GM20431 (cell line): ENCODE data around the gene PCF11.
"Not testable (repeated sequence)": the region's sequence is repeated elsewhere in the genome, so short reads cannot be mapped to it uniquely, and the experiment has no call there.

ENCODE experiments used
- in situ Hi-C: fragments of 300-500 bp; cut with MseI, MboI; formaldehyde crosslinking; loops from one replicate; pipeline ENCODE4 v1.15.0; 2020; ENCODE audit warnings: low sequenced_read_pairs; ENCODE audit not compliant: unreplicated experiment

Gene PCF11

GRCh38 chr11:83187465-83187864, 30.5 kb downstream of the PCF11 start:
- in situ Hi-C loops, result no loop called here

GRCh38 chr11:83191491-83191890, 34.6 kb downstream of the PCF11 start:
- in situ Hi-C loops, result no loop called here

DNA sequence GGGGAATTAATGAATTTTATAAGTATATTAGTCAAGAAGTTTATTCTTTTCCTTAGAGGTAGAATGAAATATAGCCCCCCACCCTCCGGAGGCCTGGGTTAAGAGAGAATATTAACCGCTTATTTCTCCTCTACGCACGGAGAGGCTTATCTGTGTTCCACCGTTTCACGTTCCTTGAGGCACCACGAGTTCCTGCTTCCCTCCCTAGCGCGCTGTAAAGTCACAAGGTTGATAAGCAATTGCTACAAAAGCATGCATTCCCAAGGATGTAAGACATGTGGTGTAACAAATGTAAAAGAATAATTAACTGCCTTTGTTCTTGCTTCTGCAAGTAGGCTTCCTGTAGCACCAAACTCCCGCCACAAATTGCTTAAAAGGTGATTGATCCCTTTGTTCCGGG, 35.1 kb downstream of the PCF11 start:
- in situ Hi-C loops, result no loop called here

DNA sequence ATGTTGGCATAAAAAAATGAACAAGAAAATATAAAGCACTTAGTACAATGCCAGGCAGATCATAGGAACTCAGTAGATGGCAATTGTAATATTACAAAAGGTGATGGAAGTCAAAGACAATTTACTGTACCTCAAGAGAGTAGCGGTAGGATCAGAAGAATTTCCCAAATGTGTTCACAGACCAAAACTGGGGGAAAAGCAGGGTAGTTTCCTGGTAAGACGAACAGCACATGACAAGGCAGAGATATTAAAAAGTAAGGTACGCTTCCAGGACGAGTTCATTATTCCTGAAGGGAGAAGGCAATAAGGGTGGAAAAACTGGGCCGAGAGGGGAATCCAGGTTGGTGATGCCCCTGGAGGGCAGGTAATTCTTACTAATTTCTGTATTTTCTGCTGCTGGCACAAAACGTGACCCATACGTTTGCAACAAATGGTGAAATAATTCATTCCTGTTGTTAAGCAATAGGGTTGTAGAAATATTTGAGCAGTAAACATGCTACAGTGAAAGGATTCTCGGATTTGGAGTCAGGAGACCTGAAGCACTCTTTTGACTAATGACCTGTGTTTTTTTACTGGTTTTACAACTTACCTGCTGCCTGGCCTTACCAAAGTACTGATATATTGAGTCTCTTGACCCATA, 35.8 kb downstream of the PCF11 start:
- in situ Hi-C loops, result no loop called here

GRCh38 chr11:83193315-83194280, 36.7 kb downstream of the PCF11 start, which contains the start of gene ANKRD42:
Gene ANKRD42 (plus strand): TSS chr11:83193712. CDS start chr11:83194671, 959 bp downstream.
- in situ Hi-C loops, result no loop called here

GRCh38 chr11:83194281-83195142, 37.6 kb downstream of the PCF11 start:
- in situ Hi-C loops, result no loop called here

DNA sequence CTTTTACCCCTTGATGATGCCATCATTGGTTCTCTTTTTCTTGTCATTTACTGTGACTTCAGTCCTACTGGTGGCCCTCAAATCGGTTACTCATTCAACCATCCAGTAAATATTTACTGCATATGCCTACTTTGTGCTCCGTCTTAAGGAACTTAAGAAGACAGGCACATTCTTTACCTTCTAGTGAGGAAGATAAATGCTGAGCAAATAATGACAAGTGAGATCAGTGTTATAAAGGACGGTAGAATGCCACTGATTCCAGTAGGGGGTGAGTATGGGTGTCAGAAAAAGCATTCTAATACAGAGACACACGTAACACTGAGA, 38.2 kb downstream of the PCF11 start:
- in situ Hi-C loops, result no loop called here

DNA sequence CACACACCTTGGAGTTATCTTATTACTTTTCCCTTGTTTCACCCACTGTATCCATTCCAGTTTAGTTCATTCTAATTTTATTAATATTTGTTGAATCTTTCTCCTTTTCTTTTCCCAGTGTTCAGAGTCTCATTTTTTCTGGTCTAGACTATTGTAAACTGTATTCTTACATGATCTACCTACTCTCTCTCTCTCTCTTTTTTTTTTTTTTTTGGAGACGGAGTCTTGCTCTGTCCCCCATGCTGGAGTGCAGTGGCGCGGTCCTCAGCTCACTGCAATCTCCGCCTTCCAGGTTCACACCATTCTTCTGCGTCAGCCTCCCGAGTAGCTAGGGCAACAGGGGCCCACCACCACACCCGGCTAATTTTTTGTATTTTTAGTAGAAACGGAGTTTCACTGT, 38.7 kb downstream of the PCF11 start:
- in situ Hi-C loops, result no loop called here

DNA sequence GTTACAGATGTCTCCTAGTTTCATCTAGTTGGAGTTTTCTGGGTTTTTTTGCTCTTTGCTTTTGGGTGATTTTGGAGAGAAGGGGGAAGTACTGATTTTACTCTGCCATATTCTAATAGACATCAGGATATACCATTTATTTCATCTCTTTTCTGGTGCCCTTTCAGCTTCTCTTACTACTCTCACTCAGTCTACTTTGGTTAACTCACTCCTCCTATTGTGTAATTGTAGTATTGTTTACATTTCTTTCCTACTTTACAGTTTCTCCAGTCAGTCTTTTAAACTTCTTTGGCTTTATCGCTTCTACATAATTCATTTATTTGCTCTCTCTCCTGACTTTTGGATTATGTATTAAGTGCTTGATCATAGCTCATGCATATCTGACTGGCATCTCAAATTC, 43.1 kb downstream of the PCF11 start:
- in situ Hi-C loops, result no loop called here

DNA sequence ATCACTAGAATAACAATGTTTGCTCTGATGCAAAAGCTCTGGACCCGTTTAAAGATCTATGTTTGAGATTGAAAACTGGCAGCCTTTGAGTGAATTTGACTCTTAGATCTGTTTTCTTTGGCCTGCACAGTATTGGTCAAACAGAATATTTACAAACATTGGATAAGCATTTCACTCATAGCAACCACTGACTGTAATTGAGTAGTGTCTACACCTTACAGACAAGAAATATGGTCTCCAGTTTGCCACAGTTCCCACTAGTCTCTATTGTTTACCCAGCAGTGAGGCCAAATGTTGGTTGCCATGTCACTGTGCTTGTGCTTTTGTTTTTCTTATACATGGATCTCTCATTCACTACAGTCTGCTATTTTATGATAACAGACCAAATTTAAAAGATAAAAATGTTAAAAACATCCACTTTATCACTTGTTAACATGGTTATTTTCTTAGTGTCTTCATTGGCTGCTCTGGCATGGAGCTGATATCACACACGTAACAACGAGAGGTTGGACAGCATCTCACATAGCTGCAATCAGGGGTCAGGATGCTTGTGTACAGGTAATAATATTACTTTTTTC, 48.8 kb downstream of the PCF11 start:
- in situ Hi-C loops, result no loop called here

GRCh38 chr11:83206221-83206620, 49.3 kb downstream of the PCF11 start:
- in situ Hi-C loops, result no loop called here

GRCh38 chr11:83206771-83207382, 49.9 kb downstream of the PCF11 start:
- in situ Hi-C loops, result not testable (repeated sequence)

GRCh38 chr11:83219095-83219494, 62.2 kb downstream of the PCF11 start:
- in situ Hi-C loops, result no loop called here

GRCh38 chr11:83220260-83220659, 63.3 kb downstream of the PCF11 start:
- in situ Hi-C loops, result no loop called here

DNA sequence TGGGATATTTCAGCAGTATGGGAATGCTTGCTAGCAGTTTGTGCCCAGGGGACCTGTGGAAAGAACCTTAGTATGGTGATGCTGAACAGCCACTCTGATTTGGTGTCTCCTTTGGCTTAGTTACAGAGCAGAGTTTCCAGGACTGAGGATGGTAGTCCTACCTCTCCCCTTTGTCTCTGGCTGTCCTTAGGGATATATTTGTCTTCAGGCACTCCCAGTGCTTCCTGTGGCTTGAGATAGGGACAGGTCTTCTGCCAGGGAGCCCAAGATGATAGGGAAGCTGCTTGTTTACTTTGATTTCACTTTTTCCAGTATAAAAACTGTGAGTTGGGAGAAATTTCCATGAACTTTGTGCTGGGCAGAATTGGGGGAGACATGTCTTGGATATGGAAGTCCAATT, 64.8 kb downstream of the PCF11 start:
- in situ Hi-C loops, result no loop called here

DNA sequence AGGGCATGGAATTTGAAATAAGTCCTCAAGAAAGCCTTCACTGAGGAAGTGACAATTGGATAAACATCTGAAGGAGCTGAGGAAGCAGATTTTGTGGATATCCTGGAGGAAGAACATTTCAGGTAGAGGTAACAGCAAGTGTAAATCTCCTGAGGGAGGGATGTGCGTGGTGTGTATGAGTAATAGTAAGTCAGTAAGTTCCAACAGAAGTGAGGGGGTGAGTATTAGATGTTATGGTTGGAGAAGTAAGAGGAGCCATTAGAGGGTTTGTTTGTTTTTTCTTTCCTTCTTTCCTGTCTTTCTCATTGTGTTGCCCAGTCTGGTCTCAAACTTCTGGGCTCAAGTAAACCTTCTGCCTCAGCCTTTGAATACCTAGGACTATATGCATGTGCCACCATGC, 65.6 kb downstream of the PCF11 start:
- in situ Hi-C loops, result no loop called here

DNA sequence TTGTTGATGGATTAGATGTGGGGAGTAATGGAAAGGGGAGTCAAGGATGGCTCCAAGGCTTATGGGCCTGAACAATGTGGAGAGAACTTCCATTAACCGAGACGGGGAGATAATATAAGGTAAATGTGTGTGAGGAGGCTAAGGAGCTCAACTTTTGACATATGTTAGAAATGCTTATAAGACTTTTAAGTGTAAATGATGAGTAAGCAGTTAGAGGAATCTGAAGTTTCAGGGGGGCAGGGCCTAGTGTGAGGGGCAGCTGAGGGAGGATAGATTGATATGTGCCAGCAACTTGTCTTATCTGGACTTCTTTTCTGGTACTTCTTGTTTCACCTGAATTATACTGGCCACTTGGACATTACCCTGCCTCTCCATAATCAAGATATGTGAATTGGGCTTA, 66.5 kb downstream of the PCF11 start:
- in situ Hi-C loops, result no loop called here

- in situ Hi-C loops, result loop anchor here (25.0 kb wide), 1 partner anchor 324 kb away; the partner anchor contains the start of genes DDIAS and PRCP
These were observed 78.9 kb downstream of the PCF11 start for GRCh38 chr11:83235825-83236224.
